Measurements from ENCODE around the gene ERC1.

The ERC1 gene

GRCh38 chr12:969821-970220, 21.2 kb upstream of the ERC1 start:
- no peak for TF ChIP-seq GATA3 (IDR thresholded peaks at IDR 0.05; ENCODE audit: low read depth, low read length)
- TF ChIP-seq GATA2 (IDR thresholded peaks at IDR 0.05; ENCODE audit: low read depth, low read length) = no peak

GRCh38 chr12:971991-972390, 19.0 kb upstream of the ERC1 start:
- TF ChIP-seq GATA2 (IDR thresholded peaks at IDR 0.05; ENCODE audit: low read depth, low read length) (no peak), GATA3 (IDR thresholded peaks at IDR 0.05; ENCODE audit: low read depth, low read length) (no peak)

DNA sequence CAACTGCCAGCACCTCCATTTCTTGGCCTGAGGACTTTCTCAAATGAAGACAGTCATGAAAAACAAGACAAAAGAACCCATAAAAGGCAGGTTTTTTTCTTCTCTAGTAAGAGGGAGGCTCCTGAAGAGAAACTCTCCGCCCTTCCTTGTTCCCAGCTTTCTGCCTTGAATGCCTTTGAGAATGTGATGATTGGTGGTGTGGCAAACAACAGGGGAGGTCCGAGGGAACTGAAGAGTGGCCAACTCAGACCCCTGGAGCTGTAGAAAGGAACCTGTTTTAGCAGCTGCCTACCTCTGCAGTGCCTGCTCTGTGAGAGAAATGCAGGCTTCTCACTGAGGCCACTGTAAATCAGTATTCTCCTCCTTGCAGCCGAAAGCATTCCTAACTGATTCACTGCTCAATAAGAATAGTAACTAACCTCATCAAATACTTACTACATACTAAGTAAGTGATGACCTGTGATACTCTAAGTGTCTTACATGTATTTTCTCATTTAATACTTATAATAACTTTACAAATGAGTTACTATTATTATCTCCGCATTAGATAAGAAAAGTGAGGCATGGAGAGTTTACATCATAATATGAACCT, 16.7 kb upstream of the ERC1 start:
- TF ChIP-seq GATA3 (IDR thresholded peaks at IDR 0.05; ENCODE audit: low read depth, low read length) = no peak
- TF ChIP-seq GATA2 (IDR thresholded peaks at IDR 0.05; ENCODE audit: low read depth, low read length) = no peak

DNA sequence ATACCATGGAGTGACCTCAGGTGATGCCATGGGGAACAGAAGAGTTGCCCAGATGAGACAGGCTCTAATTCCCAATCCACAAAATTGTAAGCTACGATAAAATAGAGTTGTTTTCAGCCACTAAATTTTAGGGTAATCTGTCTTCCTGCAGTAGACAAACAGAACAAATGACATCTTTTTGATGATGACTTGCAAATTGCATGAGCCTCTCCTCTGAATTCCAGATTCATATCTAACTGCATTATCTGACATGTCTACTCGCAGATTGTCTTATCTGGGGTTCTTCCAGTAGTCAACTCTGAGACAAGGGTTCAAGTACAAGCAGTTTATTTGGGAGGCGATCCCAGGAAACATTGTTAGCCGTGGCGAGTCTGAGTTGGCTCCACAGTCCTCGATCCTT, 14.4 kb upstream of the ERC1 start:
- TF ChIP-seq GATA3 (IDR thresholded peaks at IDR 0.05; ENCODE audit: low read depth, low read length) (no peak), GATA2 (IDR thresholded peaks at IDR 0.05; ENCODE audit: low read depth, low read length) (no peak)

DNA sequence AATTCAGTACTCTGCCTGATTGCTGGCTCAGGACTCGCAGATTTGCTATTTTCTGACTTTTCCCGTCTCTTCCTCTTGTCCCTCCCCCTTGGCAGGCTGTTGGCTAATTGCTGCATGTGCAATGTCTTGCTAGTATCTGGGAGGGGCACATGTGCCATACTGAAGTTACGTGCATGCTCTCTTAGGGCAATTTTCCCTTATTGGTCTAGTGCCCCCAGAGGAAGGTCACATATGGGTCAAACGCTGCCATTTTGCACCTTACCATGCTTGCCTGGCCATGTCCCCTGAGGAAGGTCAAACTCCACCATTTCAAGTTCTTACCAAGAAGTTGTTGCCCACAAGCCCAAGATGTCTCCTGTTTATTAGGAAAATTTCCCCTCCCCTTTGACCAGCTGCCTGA, 13.9 kb upstream of the ERC1 start:
- no peak for TF ChIP-seq GATA2 (IDR thresholded peaks at IDR 0.05; ENCODE audit: low read depth, low read length)
- TF ChIP-seq GATA3 (IDR thresholded peaks at IDR 0.05; ENCODE audit: low read depth, low read length) = no peak

GRCh38 chr12:979349-979748, 11.7 kb upstream of the ERC1 start:
- TF ChIP-seq GATA3 (IDR thresholded peaks at IDR 0.05; ENCODE audit: low read depth, low read length) (no peak), GATA2 (IDR thresholded peaks at IDR 0.05; ENCODE audit: low read depth, low read length) (no peak)

- no peak for TF ChIP-seq GATA2 (IDR thresholded peaks at IDR 0.05; ENCODE audit: low read depth, low read length)
- no peak for TF ChIP-seq GATA3 (IDR thresholded peaks at IDR 0.05; ENCODE audit: low read depth, low read length)
Measured at GRCh38 chr12:981176-981828, 9.7 kb upstream of the ERC1 start.

- no peak for TF ChIP-seq GATA3 (IDR thresholded peaks at IDR 0.05; ENCODE audit: low read depth, low read length)
- no peak for TF ChIP-seq GATA2 (IDR thresholded peaks at IDR 0.05; ENCODE audit: low read depth, low read length)
Measured at GRCh38 chr12:981961-982360, 9.1 kb upstream of the ERC1 start.

DNA sequence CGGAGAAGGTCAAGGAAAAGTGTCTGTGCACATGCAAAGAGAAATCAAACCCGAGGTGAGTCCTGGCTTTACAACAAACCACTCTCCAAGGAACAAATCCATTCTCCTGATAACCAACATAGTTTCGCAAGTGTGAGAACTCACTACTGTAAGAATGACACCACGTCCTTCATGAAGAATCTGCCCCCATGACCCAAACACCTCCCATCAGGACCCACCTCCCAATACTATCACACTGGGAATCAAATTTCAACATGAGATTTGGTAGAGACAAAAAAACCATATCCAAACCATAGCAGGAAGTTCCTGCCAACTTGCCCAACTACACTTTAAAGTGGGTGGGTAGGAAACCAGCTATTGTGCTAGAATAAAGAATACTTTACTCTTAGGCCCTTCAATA, 2.4 kb upstream of the ERC1 start:
- TF ChIP-seq GATA3 (IDR thresholded peaks at IDR 0.05; ENCODE audit: low read depth, low read length) (no peak), GATA2 (IDR thresholded peaks at IDR 0.05; ENCODE audit: low read depth, low read length) (no peak)

GRCh38 chr12:989051-989450, 2.0 kb upstream of the ERC1 start:
- TF ChIP-seq GATA2 (IDR thresholded peaks at IDR 0.05; ENCODE audit: low read depth, low read length) (peak; percentile 82), GATA3 (IDR thresholded peaks at IDR 0.05; ENCODE audit: low read depth, low read length) (peak; percentile 70; the same call in 1 of the 2 replicates)

DNA sequence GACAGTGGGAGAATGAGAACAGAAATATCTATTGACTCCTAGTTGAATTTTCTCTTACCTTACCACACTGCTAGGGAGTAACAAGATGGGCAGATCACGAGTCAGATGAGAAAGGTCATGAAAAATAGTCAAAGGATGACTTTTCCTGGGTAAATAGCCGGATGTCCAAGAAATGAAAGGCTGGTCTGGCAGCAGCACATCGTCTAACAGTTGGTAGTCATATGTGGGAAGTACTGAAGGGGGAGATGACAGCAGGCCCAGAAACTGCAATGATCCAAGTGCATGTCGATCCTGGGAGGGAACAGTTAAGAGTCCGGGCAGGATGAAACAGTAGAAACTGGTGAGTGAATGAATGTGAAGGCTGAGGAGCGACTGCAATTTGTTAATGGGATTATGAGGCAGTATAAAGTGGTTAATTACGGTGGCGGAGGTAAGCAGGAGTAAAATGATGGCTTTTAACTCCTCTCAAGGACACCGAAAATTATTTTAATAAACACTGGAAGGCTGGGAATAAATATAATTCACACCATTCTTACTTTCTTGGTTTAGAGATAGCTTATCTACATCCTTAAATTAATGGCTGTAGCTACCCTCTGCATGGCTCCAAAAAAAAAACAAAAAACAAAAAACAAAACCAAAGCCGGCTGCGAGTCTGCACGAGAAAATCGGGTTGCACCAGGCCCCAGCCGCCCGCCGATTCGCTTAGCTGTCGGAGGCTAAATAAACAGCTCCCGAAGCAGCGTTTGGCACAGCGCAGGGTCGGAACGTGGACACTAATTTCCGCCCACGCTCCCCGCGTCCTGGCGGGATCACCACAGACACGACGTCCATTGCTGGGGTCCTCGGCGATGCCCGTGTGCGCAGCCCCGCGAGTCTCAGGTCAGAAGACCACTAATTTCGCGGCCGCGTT, 1.0 kb upstream of the ERC1 start:
- TF ChIP-seq GATA2 (IDR thresholded peaks at IDR 0.05; ENCODE audit: low read depth, low read length) (0 out of 2 replicates have a peak, but pooled peaks have one; percentile 5), GATA3 (IDR thresholded peaks at IDR 0.05; ENCODE audit: low read depth, low read length) (no peak)

GRCh38 chr12:991350-992333, 619 bp downstream of the ERC1 start:
- no peak for TF ChIP-seq GATA3 (IDR thresholded peaks at IDR 0.05; ENCODE audit: low read depth, low read length)
- no peak; the same call in 1 of the 2 replicates for TF ChIP-seq GATA2 (IDR thresholded peaks at IDR 0.05; ENCODE audit: low read depth, low read length)

DNA sequence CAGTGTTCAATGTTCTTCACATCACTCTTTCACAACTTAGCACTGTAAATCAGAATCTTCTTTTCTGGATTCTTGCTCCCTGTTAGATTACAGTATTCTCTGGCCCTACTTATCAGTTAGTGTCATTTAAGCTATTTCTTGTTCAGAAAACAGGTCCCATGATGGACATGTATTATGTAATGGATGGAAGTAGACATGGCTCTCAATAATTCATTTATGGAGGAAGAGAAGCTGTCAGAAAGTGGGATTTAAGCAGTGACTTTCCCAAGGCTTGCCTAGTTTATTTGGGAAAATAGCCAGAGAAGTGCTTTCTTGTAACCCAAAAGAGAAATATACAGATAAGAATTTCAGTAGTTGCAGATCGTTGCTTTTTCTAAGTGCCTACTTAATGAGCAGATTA, 1.6 kb downstream of the ERC1 start:
- no peak for TF ChIP-seq GATA3 (IDR thresholded peaks at IDR 0.05; ENCODE audit: low read depth, low read length)
